IMR-90 (cell line): Measurements from ENCODE around the gene PRR23C. TPM values are rescaled to one million over a fixed set of nuclear protein-coding genes. Genes with fewer than 3 reads are reported as not detected.

Experiments used
- ATAC-seq: fragments of 200-7000 bp; cut with Tn5 transposase; 2 replicates; pipeline ENCODE4 v1.9.1; 2020; ENCODE audit warnings: low read depth, mild to moderate bottlenecking, moderate library complexity
- BruUV-seq: library from RNA; stranded (reverse); fragments of 400-500 nt; replicated peaks from 2 replicates; lab custom pipeline; 2021; lab: Mats Ljungman, UMichigan
- CTCF ChIA-PET: fragments of 300-600 bp; formaldehyde crosslinking; extraction: SDS; loops from one replicate; lab custom pipeline; 2021; ENCODE audit warnings: antibody characterized with exemption; lab: Yijun Ruan, JAX
- POLR2A ChIA-PET: fragments of 300-600 bp; sonication (Branson Sonifier 250); formaldehyde crosslinking; loops from one replicate; lab custom pipeline; 2022; ENCODE audit warnings: antibody characterized with exemption; ENCODE audit not compliant: unreplicated experiment; lab: Charles Lee
- DNase-seq: peaks from one replicate; pipeline ENCODE4 v3.0.0; 2013
- H2AFZ ChIP-seq: replicated peaks from 2 replicates; pipeline ENCODE3; 2013; ENCODE audit warnings: low read length, mild to moderate bottlenecking; ENCODE audit not compliant: poor library complexity
- H2AK5ac ChIP-seq: 2 replicates; pipeline ENCODE4 v1.6.1; 2013; ENCODE audit warnings: low read depth, low read length, inconsistent platforms
- H2AK9ac ChIP-seq: replicated peaks from 2 replicates; pipeline ENCODE3; 2013; ENCODE audit warnings: mild to moderate bottlenecking, low read depth, low read length, moderate library complexity; ENCODE audit not compliant: poor library complexity
- H2BK120ac ChIP-seq: 2 replicates; pipeline ENCODE4 v1.6.1; 2013; ENCODE audit warnings: low read depth, low read length, inconsistent platforms
- H2BK15ac ChIP-seq: 3 replicates; pipeline ENCODE4 v1.6.1; 2013; ENCODE audit warnings: low read depth, low read length, inconsistent platforms
- H2BK20ac ChIP-seq: 2 replicates; pipeline ENCODE4 v1.6.1; 2013; ENCODE audit warnings: low read depth, mild to moderate bottlenecking, inconsistent platforms, low read length, moderate library complexity
- H2BK5ac ChIP-seq: 2 replicates; pipeline ENCODE4 v1.6.1; 2013; ENCODE audit warnings: mild to moderate bottlenecking, low read depth, low read length, inconsistent platforms; ENCODE audit not compliant: poor library complexity, severe bottlenecking
- H3K14ac ChIP-seq: replicated peaks from 2 replicates; pipeline ENCODE4 v1.6.1; 2013; ENCODE audit warnings: low read depth, low read length, inconsistent platforms
- H3K18ac ChIP-seq: 2 replicates; pipeline ENCODE4 v1.6.1; 2013; ENCODE audit warnings: low read depth, low read length, control low read depth
- H3K23ac ChIP-seq: 2 replicates; pipeline ENCODE4 v1.6.1; 2013; ENCODE audit warnings: low read depth, low read length, inconsistent platforms
- H3K27ac ChIP-seq: 2 replicates; pipeline ENCODE4 v1.5.1; 2013; ENCODE audit warnings: mild to moderate bottlenecking, control low read depth, low read length; ENCODE audit not compliant: insufficient read depth
- H3K27me3 ChIP-seq: 2 replicates; pipeline ENCODE4 v1.6.1; 2013; ENCODE audit warnings: low read length; ENCODE audit not compliant: control insufficient read depth, insufficient read depth
- H3K36me3 ChIP-seq: 2 replicates; pipeline ENCODE4 v1.6.1; 2013; ENCODE audit warnings: low read length, mixed read lengths; ENCODE audit not compliant: control insufficient read depth, insufficient read depth
- H3K4ac ChIP-seq: 2 replicates; pipeline ENCODE4 v1.6.1; 2013; ENCODE audit warnings: low read depth, low read length, inconsistent platforms
- H3K4me1 ChIP-seq: 2 replicates; pipeline ENCODE4 v1.6.1; 2013; ENCODE audit warnings: low read length, mixed read lengths; ENCODE audit not compliant: control insufficient read depth, insufficient read depth
- H3K4me2 ChIP-seq: 2 replicates; pipeline ENCODE4 v1.6.1; 2013; ENCODE audit warnings: low read depth, mild to moderate bottlenecking, control low read depth, low read length, moderate library complexity
- H3K4me3 ChIP-seq: 2 replicates; pipeline ENCODE4 v1.5.1; 2013; ENCODE audit warnings: low read depth, mild to moderate bottlenecking, control low read depth, low read length, moderate library complexity; ENCODE audit not compliant: insufficient read depth
- H3K56ac ChIP-seq: 2 replicates; pipeline ENCODE4 v1.6.1; 2013; ENCODE audit warnings: low read length, inconsistent platforms; ENCODE audit not compliant: insufficient read depth; ENCODE audit errors: extremely low read depth
- H3K79me1 ChIP-seq, 2 experiments: 2 replicates each; pipeline ENCODE4 v1.6.1; 2013; ENCODE audit warnings: low read length in 2 of 2, inconsistent platforms in 1 of 2, low read depth in 1 of 2
- H3K9ac ChIP-seq: 2 replicates; pipeline ENCODE4 v1.6.1; 2013; ENCODE audit warnings: low read depth, low read length, control low read depth
- H3K9me1 ChIP-seq: 2 replicates; pipeline ENCODE4 v1.6.1; 2013; ENCODE audit warnings: low read length, inconsistent platforms; ENCODE audit not compliant: insufficient read depth
- H3K9me3 ChIP-seq: 2 replicates; pipeline ENCODE4 v1.6.1; 2013; ENCODE audit warnings: low read length; ENCODE audit not compliant: control insufficient read depth, insufficient read depth
- H4K20me1 ChIP-seq: 2 replicates; pipeline ENCODE4 v1.6.1; 2013; ENCODE audit warnings: low read length, inconsistent platforms; ENCODE audit not compliant: insufficient read depth
- H4K5ac ChIP-seq: 2 replicates; pipeline ENCODE4 v1.6.1; 2013; ENCODE audit warnings: mild to moderate bottlenecking, low read depth, low read length, control low read depth
- H4K8ac ChIP-seq, 2 experiments: 2 replicates each; pipeline ENCODE4 v1.6.1; 2013; ENCODE audit warnings: low read depth in 2 of 2, low read length in 2 of 2, control low read depth in 1 of 2, inconsistent platforms in 1 of 2
- H4K91ac ChIP-seq: 2 replicates; pipeline ENCODE4 v1.6.1; 2013; ENCODE audit warnings: low read depth, low read length, inconsistent platforms; ENCODE audit not compliant: insufficient read depth
- CEBPB ChIP-seq: IDR thresholded peaks from 2 replicates; pipeline ENCODE4 v1.6.1; 2012; ENCODE audit warnings: low read depth, low read length, improper control_type of control experiment
- MXI1 ChIP-seq: IDR thresholded peaks from 2 replicates; pipeline ENCODE4 v1.6.1; 2012; ENCODE audit warnings: low read depth, mild to moderate bottlenecking, low read length, moderate library complexity, borderline replicate concordance
- POLR2A ChIP-seq: IDR thresholded peaks from 2 replicates; pipeline ENCODE4 v1.6.1; 2012; ENCODE audit warnings: mild to moderate bottlenecking, low read depth, low read length
- RAD21 ChIP-seq: IDR thresholded peaks from 2 replicates; pipeline ENCODE4 v1.6.1; 2012; ENCODE audit warnings: low read length, improper control_type of control experiment
- SMC3 ChIP-seq: fragments of 150-350 bp; IDR thresholded peaks from 2 replicates; pipeline ENCODE4 v1.6.1; 2016; ENCODE audit warnings: low read depth, mild to moderate bottlenecking, antibody characterized with exemption, low read length, moderate library complexity
- WGBS, 2 experiments: methylation state at CpG; one replicate each; pipeline versions ENCODE4 v1.1.5 to v1.1.7; 2013; ENCODE audit warnings: missing lambda C conversion rate in 2 of 2; ENCODE audit not compliant: insufficient read length in 1 of 2; ENCODE audit errors: extremely low coverage in 2 of 2; 5-methylcytosine and 5-hydroxymethylcytosine counted together
- dilution Hi-C: fragments of 300-500 bp; cut with HindIII; formaldehyde crosslinking; loops from one replicate; pipeline ENCODE4 v1.14.3; 2018; ENCODE audit warnings: low sequenced_read_pairs; ENCODE audit not compliant: unreplicated experiment
- in situ Hi-C: fragments of 300-500 bp; cut with MboI; formaldehyde crosslinking; loops from 3 replicates; pipeline ENCODE4 v1.14.3; 2019; ENCODE audit warnings: low sequenced_read_pairs, inconsistent platforms, mixed read lengths
- intact Hi-C: fragments of 100-400 bp; cut with micrococcal nuclease; formaldehyde crosslinking; loops from 2 replicates; pipeline ENCODE4 v1.10.0; 2022
- polyA plus RNA-seq, 3 experiments: library from polyadenylated mRNA; depleted of rRNA; stranded (reverse); fragments of >200 nt; gene quantifications; 2 replicates each; pipeline ENCODE4 v1.2.3, GENCODE V29; 2012; ENCODE audit warnings: low replicate concordance in 1 of 3
- total RNA-seq: library from RNA; depleted of rRNA; stranded (reverse); fragments of >200 nt; gene quantifications from 2 replicates; pipeline ENCODE4 v1.2.3, GENCODE V29; 2012
- TF ChIP-seq, protein P1 (sequence below): conservative IDR thresholded peaks from 2 replicates; pipeline ENCODE4 v1.5.1; 2012; ENCODE audit warnings: mild to moderate bottlenecking, low read depth, low read length, improper control_type of control experiment

PRR23C gene
- total and polyA plus RNA-seq, 2 of the 4 experiments (the other 2 are of a cell fraction), result not detected

DNA sequence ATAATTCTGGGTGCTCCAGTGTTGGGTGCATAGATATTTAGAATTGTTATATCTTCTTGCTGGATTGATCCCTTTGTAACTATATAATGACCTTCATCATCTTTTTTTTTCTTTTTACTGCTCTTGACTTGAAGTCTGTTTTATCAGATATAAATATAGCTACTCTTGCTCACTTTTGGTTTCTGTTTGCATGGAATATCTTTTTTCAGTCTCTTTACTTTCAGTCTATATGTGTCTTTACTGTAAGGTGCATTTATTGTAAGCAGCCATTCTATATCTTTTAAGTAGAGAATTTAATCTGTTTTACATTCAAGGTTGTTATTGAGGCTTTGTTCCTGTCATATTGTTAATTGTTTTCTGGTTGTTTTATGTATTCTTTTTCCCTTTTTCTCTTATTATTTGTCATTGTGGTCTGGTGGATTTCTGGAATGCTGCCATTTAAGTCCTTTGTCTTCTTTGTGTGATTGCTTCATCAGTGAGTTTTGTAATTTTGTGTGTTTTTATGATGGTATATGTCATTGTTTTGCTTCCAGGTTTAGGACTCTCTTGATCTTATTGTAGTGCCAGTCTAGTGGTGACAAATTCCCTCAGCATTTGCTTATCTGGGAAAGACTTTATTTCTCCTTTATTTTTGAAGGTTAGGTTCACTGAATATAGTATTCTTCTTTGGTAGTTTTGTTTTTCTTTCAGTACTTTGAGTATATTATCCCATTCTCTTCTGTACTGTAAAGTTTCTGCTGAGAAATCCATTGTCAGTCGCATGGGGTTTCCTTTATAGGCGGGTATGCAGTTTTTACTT, 8.3 kb upstream of the PRR23C start:
- H2AK5ac ChIP-seq, result no peak overlapping the region
- H3K56ac ChIP-seq, result no peak overlapping the region
- WGBS, 2 experiments, result no CpG with 5 or more reads among the region's 2 CpGs
- ChIA-PET CTCF (no interaction called here), POLR2A (no interaction called here)
- H3K9ac ChIP-seq, result no peak overlapping the region
- no peak overlapping the region for H3K27ac ChIP-seq
- H3K9me1 ChIP-seq, result no peaks in the 10 kb centered on the region
- no peak overlapping the region for H2BK5ac ChIP-seq
- no peaks in the 10 kb centered on the region for H3K36me3 ChIP-seq
- no peak overlapping the region for H4K5ac ChIP-seq
- in situ Hi-C loops, result no loop called here
- H3K79me1 ChIP-seq, result no peaks in the 10 kb centered on the region
- H3K4me1 ChIP-seq, result no peaks in the 10 kb centered on the region
- no peaks in the 10 kb centered on the region for H4K20me1 ChIP-seq
- no peak overlapping the region for H4K91ac ChIP-seq
- ATAC-seq (no peak), DNase-seq (no peak)
- H3K23ac ChIP-seq, result no peak overlapping the region
- no peak overlapping the region for H2AK9ac ChIP-seq
- H3K14ac ChIP-seq, result no peak overlapping the region
- H3K4ac ChIP-seq, result no peak overlapping the region
- no peak for TF ChIP-seq MXI1
- no peak for TF ChIP-seq POLR2A
- TF ChIP-seq, protein P1, sequence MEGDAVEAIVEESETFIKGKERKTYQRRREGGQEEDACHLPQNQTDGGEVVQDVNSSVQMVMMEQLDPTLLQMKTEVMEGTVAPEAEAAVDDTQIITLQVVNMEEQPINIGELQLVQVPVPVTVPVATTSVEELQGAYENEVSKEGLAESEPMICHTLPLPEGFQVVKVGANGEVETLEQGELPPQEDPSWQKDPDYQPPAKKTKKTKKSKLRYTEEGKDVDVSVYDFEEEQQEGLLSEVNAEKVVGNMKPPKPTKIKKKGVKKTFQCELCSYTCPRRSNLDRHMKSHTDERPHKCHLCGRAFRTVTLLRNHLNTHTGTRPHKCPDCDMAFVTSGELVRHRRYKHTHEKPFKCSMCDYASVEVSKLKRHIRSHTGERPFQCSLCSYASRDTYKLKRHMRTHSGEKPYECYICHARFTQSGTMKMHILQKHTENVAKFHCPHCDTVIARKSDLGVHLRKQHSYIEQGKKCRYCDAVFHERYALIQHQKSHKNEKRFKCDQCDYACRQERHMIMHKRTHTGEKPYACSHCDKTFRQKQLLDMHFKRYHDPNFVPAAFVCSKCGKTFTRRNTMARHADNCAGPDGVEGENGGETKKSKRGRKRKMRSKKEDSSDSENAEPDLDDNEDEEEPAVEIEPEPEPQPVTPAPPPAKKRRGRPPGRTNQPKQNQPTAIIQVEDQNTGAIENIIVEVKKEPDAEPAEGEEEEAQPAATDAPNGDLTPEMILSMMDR, result no peak
- no peak for TF ChIP-seq SMC3
- no peak for TF ChIP-seq CEBPB
- no peak for TF ChIP-seq RAD21
- no peak overlapping the region for H2BK20ac ChIP-seq
- no peak overlapping the region for H3K4me2 ChIP-seq
- H3K27me3 ChIP-seq, result no peaks in the 10 kb centered on the region
- no peak overlapping the region for H3K4me3 ChIP-seq
- intact Hi-C loops, result no loop called here
- no peak overlapping the region for H2BK15ac ChIP-seq
- H3K18ac ChIP-seq, result no peak overlapping the region
- H4K8ac ChIP-seq, result no peak overlapping the region
- H2AFZ ChIP-seq, result no peak overlapping the region
- dilution Hi-C loops, result no loop called here
- no peaks in the 10 kb centered on the region for H3K9me3 ChIP-seq
- no peak overlapping the region for H2BK120ac ChIP-seq
- BruUV-seq, result no TSS peak
